Measurements from ENCODE around the gene KIAA0586.

DNA sequence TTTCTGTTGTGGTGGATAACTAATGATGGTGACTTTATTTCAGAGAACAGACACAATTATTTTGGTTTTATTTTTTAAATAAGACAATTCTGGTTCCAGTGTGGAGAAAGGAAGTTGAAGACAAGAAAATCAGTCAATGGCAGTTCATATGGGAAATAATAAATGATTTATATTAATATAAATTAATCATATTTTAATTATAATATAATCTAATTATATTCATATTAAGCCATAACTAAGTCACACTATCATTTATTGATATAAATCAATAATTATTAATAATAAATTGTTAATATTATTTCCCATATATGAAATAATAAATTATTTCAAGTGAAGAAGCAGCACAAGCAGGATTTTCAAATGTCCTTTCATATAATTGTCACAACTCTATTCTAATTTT, 29.0 kb upstream of the KIAA0586 start:
- TF ChIP-seq, protein P1, sequence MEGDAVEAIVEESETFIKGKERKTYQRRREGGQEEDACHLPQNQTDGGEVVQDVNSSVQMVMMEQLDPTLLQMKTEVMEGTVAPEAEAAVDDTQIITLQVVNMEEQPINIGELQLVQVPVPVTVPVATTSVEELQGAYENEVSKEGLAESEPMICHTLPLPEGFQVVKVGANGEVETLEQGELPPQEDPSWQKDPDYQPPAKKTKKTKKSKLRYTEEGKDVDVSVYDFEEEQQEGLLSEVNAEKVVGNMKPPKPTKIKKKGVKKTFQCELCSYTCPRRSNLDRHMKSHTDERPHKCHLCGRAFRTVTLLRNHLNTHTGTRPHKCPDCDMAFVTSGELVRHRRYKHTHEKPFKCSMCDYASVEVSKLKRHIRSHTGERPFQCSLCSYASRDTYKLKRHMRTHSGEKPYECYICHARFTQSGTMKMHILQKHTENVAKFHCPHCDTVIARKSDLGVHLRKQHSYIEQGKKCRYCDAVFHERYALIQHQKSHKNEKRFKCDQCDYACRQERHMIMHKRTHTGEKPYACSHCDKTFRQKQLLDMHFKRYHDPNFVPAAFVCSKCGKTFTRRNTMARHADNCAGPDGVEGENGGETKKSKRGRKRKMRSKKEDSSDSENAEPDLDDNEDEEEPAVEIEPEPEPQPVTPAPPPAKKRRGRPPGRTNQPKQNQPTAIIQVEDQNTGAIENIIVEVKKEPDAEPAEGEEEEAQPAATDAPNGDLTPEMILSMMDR (IDR thresholded peaks at IDR 0.05) = no peak
- no peak for TF ChIP-seq POLR2A (IDR thresholded peaks at IDR 0.05)

Data from prostate gland (tissue), 2 donors.